GM18505 (cell line): Measurements from ENCODE around the gene FGGY.
"Not testable (repeated sequence)": the region's sequence is repeated elsewhere in the genome, so short reads cannot be mapped to it uniquely, and the experiment has no call there.

ENCODE experiments used
- ATAC-seq: cut with Tn5 transposase; IDR thresholded peaks from one replicate; pipeline ENCODE4 v1.9.1; 2021; ENCODE audit not compliant: unreplicated experiment
- POLR2A ChIP-seq: IDR thresholded peaks from 4 replicates; pipeline ENCODE4 v1.6.1; 2011; ENCODE audit warnings: borderline replicate concordance; ENCODE audit not compliant: insufficient read depth, insufficient read length; ENCODE audit errors: extremely low read depth

The FGGY gene

GRCh38 chr1:59552007-59552406 lies 255.1 kb downstream of the FGGY start:
- ATAC-seq, result no peak
- no peak for TF ChIP-seq POLR2A

GRCh38 chr1:59553371-59553770 lies 256.5 kb downstream of the FGGY start:
- ATAC-seq, result no peak
- TF ChIP-seq POLR2A, result no peak

GRCh38 chr1:59554011-59554663 lies 257.2 kb downstream of the FGGY start:
- no peak for ATAC-seq
- TF ChIP-seq POLR2A, result no peak

GRCh38 chr1:59554752-59555151 lies 257.9 kb downstream of the FGGY start:
- ATAC-seq, result no peak
- no peak for TF ChIP-seq POLR2A

GRCh38 chr1:59556398-59556797 lies 259.5 kb downstream of the FGGY start:
- no peak for ATAC-seq
- TF ChIP-seq POLR2A, result no peak

GRCh38 chr1:59556802-59557548 lies 260.1 kb downstream of the FGGY start:
- no peak for ATAC-seq
- TF ChIP-seq POLR2A, result no peak

- TF ChIP-seq POLR2A, result no peak
- ATAC-seq, result no peak
Observed at GRCh38 chr1:59557549-59557885, 260.6 kb downstream of the FGGY start.

- ATAC-seq, result not testable (repeated sequence)
Observed at GRCh38 chr1:59558580-59558979, 261.7 kb downstream of the FGGY start.

GRCh38 chr1:59560807-59561450 lies 264.0 kb downstream of the FGGY start:
- no peak for ATAC-seq
- TF ChIP-seq POLR2A, result no peak

GRCh38 chr1:59561796-59562195 lies 264.9 kb downstream of the FGGY start:
- ATAC-seq, result no peak
- no peak for TF ChIP-seq POLR2A

- ATAC-seq, result no peak
- TF ChIP-seq POLR2A, result no peak
Observed at GRCh38 chr1:59564192-59564891, 267.4 kb downstream of the FGGY start.

GRCh38 chr1:59565611-59566410 lies 268.9 kb downstream of the FGGY start:
- TF ChIP-seq POLR2A, result no peak
- no peak for ATAC-seq

GRCh38 chr1:59568158-59568935 lies 271.5 kb downstream of the FGGY start:
- no peak for ATAC-seq

GRCh38 chr1:59569198-59569597 lies 272.3 kb downstream of the FGGY start:
- no peak for TF ChIP-seq POLR2A
- ATAC-seq, result no peak

More at GRCh38 chr1:59568158-59568935, 271.5 kb downstream of the FGGY start:
- TF ChIP-seq POLR2A, result no peak
